Ovary (tissue), 3 donors: ENCODE data around the gene AKNAD1.

Experiments
- CTCF ChIP-seq, 3 donors: fragments of 450-650 bp in 2 of 3; fragments of 200-600 bp in 1 of 3; IDR thresholded peaks; one replicate each; pipeline versions ENCODE4 v1.5.1 to v1.8.0; 2016 to 2022; ENCODE audit warnings: antibody characterized with exemption in 3 of 3, mild to moderate bottlenecking in 1 of 3
- EP300 ChIP-seq: sonication (generic); formaldehyde crosslinking; IDR thresholded peaks from one replicate; pipeline ENCODE4 v1.6.1; 2017; ENCODE audit warnings: antibody characterized with exemption
- POLR2A ChIP-seq: fragments of 450-650 bp; IDR thresholded peaks from one replicate; pipeline ENCODE4 v1.6.1; 2017; ENCODE audit warnings: antibody characterized with exemption, mild to moderate bottlenecking, moderate library complexity
- donor health status: DM: no; HTN: no; CAD: no.

- TF ChIP-seq CTCF (IDR thresholded peaks at IDR 0.05), result no peak
- no peak for TF ChIP-seq POLR2A
- TF ChIP-seq EP300, result no peak
These were observed 11.4 kb downstream of the AKNAD1 start for GRCh38 chr1:108845446-108845845.
